Measurements from ENCODE around the gene P2RY8. TPM values are rescaled to one million over a fixed set of nuclear protein-coding genes. Genes with fewer than 3 reads are reported as not detected.

P2RY8 gene
- total RNA-seq, 1 donor from 2014 or later: 1.5 TPM

Other genes with a start within 250 kb of the P2RY8 start
- gene IL3RA, start 200.4 kb downstream of the P2RY8 start, total RNA-seq: 7.6 TPM
- gene SLC25A6, start 145.1 kb downstream of the P2RY8 start, total RNA-seq: 147 TPM
- 26.8 TPM for gene ASMTL, start 84.3 kb downstream of the P2RY8 start, total RNA-seq
- 19.9 TPM for gene AKAP17A, start 54.4 kb upstream of the P2RY8 start, total RNA-seq
- not detected for gene ASMT, start 77.9 kb upstream of the P2RY8 start, total RNA-seq